ENCODE data around the gene CACNA1S. TPM values are rescaled to one million over a fixed set of nuclear protein-coding genes. Genes with fewer than 3 reads are reported as not detected.

CACNA1S gene
- total RNA-seq, 2 experiments from 2014 or later: not detected

DNA sequence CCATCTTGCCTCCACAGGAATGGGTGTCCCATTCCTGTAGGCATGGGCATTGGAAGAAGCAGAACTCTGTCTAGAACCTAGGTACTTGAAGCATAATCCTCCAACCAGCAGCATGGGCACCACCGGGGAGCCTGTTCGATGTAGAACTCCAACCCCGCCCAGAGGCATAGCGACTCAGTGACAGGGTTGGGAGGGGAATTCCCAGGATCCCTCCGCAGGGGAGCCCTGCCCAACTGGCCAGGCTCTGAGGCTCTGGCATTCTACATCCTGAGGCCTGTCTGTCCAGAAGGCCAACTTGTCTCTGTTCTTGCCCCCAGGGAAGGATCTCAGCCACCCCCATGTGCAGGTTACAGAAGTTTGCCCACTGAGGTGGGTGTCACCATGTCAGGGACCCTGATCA, 38.2 kb downstream of the CACNA1S start:
- no peaks in the 10 kb centered on the region for H3K4me1 Mint-ChIP-seq
- no peak overlapping the region for H3K27ac Mint-ChIP-seq
- ATAC-seq (no peak), DNase-seq (no peak)
- no peaks in the 10 kb centered on the region for H3K9me3 Mint-ChIP-seq (ENCODE audit: low read depth)
- intact Hi-C loops (cut with DNase I, micrococcal nuclease): no loop called here
- H3K27me3 Mint-ChIP-seq: no peaks in the 10 kb centered on the region
- no peak overlapping the region for H3K4me3 Mint-ChIP-seq
- ChIA-PET POLR2A (no interaction called here), CTCF (interaction anchor here (0.6 kb wide), 1 partner anchor 30 kb away, joined by 3 read pairs; no protein-coding TSS in a partner anchor)
- H3K36me3 Mint-ChIP-seq (ENCODE audit: low read depth): no peaks in the 10 kb centered on the region

- DNase-seq (no peak), ATAC-seq (no peak)
- Mint-ChIP-seq H3K9me3 (ENCODE audit: low read depth) (no peaks in the 10 kb centered on the region), H3K27me3 (no peaks in the 10 kb centered on the region), H3K4me3 (no peak overlapping the region), H3K27ac (no peak overlapping the region), H3K36me3 (ENCODE audit: low read depth) (no peaks in the 10 kb centered on the region), H3K4me1 (no peaks in the 10 kb centered on the region)
- ChIA-PET CTCF (interaction anchor here (0.8 kb wide), 1 partner anchor 927 kb away, joined by 3 read pairs; no protein-coding TSS in a partner anchor), POLR2A (no interaction called here)
- intact Hi-C loops (cut with DNase I, micrococcal nuclease): no loop called here
These were observed 39.3 kb downstream of the CACNA1S start for GRCh38 chr1:201072922-201073321.

- no peak for ATAC-seq
- Mint-ChIP-seq H3K4me3 (no peak overlapping the region), H3K27ac (no peak overlapping the region), H3K36me3 (ENCODE audit: low read depth) (no peaks in the 10 kb centered on the region), H3K9me3 (ENCODE audit: low read depth) (no peaks in the 10 kb centered on the region), H3K4me1 (no peaks in the 10 kb centered on the region), H3K27me3 (no peaks in the 10 kb centered on the region)
- intact Hi-C loops (cut with DNase I, micrococcal nuclease): no loop called here
- no peak for DNase-seq
- POLR2A ChIA-PET: no interaction called here
- CTCF ChIA-PET: interaction anchor here (0.8 to 1.1 kb wide), 2 partner anchors 42 to 100 kb away, joined by 4 read pairs; no protein-coding TSS in a partner anchor
These were observed 40.1 kb downstream of the CACNA1S start for GRCh38 chr1:201072149-201072548.

DNA sequence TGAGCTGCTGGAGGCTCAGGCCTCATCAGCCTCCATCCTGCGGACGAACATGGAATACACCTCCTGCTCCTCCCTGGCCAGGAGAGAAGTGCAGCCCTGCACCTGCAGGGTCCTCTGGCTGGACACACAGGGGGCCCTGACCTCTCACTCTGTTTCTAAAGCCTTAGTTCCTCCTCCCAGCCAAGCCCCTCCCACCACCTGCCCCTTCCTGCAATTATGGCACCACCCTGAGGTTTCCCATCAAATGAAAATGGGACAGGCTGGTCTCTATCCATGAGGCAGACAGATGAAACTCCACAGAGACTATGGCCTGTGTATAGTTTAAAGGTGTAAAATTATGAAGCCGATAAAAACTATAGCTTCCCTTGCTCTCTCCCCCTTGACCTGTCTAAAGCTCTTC, 42.6 kb downstream of the CACNA1S start:
- H3K4me3 Mint-ChIP-seq: no peak overlapping the region
- CTCF ChIA-PET: no interaction called here

GRCh38 chr1:201068976-201069375, 43.2 kb downstream of the CACNA1S start:
- H3K36me3 Mint-ChIP-seq (ENCODE audit: low read depth): no peaks in the 10 kb centered on the region
- POLR2A ChIA-PET: no interaction called here
- no peaks in the 10 kb centered on the region for H3K9me3 Mint-ChIP-seq (ENCODE audit: low read depth)
- ATAC-seq (no peak), DNase-seq (no peak)
- CTCF ChIA-PET: interaction anchor here (1.5 kb wide), 1 partner anchor 97 kb away, joined by 4 read pairs; no protein-coding TSS in a partner anchor
- H3K27me3 Mint-ChIP-seq: no peaks in the 10 kb centered on the region
- H3K4me1 Mint-ChIP-seq: no peaks in the 10 kb centered on the region
- no peak overlapping the region for H3K4me3 Mint-ChIP-seq
- intact Hi-C loops (cut with DNase I, micrococcal nuclease): no loop called here
- H3K27ac Mint-ChIP-seq: no peak overlapping the region

More for the DNA sequence above, 42.6 kb downstream of the CACNA1S start:
- H3K27ac Mint-ChIP-seq: no peak overlapping the region
- intact Hi-C loops (cut with DNase I, micrococcal nuclease): no loop called here
- ATAC-seq (no peak), DNase-seq (no peak)
- H3K9me3 Mint-ChIP-seq (ENCODE audit: low read depth): no peaks in the 10 kb centered on the region
- no peaks in the 10 kb centered on the region for H3K36me3 Mint-ChIP-seq (ENCODE audit: low read depth)
- POLR2A ChIA-PET: no interaction called here
- H3K27me3 Mint-ChIP-seq: no peaks in the 10 kb centered on the region
- H3K4me1 Mint-ChIP-seq: no peaks in the 10 kb centered on the region

DNA sequence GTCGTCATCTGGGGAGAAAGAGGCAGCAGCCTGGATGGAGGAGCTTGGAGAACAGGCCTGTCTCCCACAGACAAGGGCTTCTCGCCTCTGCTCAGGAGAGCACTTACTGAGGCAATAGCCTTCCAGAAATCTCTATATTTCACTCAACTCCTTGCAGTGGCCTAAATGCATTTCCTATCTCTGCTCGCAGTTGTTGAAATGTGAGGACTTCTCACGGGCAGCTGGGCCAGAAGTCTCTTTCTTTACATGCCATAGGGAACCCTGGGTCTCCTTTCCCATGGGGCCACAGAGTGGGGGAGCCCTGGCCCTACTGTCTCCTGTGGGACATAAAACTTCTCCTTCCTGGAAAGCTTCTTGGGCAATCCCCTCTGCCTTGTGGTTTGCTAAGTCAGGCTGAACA, 45.2 kb downstream of the CACNA1S start:
- ATAC-seq: no peak
- no peaks in the 10 kb centered on the region for H3K36me3 Mint-ChIP-seq (ENCODE audit: low read depth)
- intact Hi-C loops (cut with DNase I, micrococcal nuclease): no loop called here
- ChIA-PET CTCF (no interaction called here), POLR2A (no interaction called here)
- DNase-seq: no peak
- H3K27ac Mint-ChIP-seq: no peak overlapping the region
- H3K27me3 Mint-ChIP-seq: no peaks in the 10 kb centered on the region
- no peaks in the 10 kb centered on the region for H3K9me3 Mint-ChIP-seq (ENCODE audit: low read depth)
- H3K4me1 Mint-ChIP-seq: no peaks in the 10 kb centered on the region
- no peak overlapping the region for H3K4me3 Mint-ChIP-seq

GRCh38 chr1:201065686-201066085, 46.5 kb downstream of the CACNA1S start:
- intact Hi-C loops (cut with DNase I, micrococcal nuclease): no loop called here
- POLR2A ChIA-PET: no interaction called here
- Mint-ChIP-seq H3K27me3 (no peaks in the 10 kb centered on the region), H3K36me3 (ENCODE audit: low read depth) (no peaks in the 10 kb centered on the region), H3K27ac (no peak overlapping the region), H3K4me1 (no peaks in the 10 kb centered on the region), H3K9me3 (ENCODE audit: low read depth) (no peaks in the 10 kb centered on the region), H3K4me3 (no peak overlapping the region)
- CTCF ChIA-PET: interaction anchor here (0.9 to 1.0 kb wide), 2 partner anchors 13 to 53 kb away, joined by 3 read pairs; no protein-coding TSS in a partner anchor
- ATAC-seq (no peak), DNase-seq (no peak)

DNA sequence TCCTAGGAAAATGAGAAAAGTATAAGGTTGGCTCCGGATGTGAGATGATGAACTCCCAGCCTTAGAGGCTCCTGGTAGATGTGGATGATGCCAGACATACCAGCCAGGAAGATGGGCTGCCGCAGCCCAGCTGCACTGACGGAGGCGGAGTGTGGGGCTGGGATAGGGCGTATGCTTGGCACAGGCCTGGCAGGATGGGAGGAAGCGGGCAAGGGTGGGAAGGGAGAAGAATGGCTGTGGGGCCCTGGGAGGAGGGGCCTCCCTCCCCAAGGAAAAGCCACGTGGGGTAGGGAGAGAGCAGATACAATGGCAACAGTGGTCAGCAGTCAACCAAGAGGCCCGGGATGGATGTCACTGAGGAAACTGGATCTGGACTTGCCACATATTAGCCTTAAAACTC, 47.4 kb downstream of the CACNA1S start:
- DNase-seq: no peak
- ChIA-PET CTCF (interaction anchor here (0.9 to 1.0 kb wide), 2 partner anchors 13 to 54 kb away, joined by 3 read pairs; no protein-coding TSS in a partner anchor), POLR2A (no interaction called here)
- H3K27me3 Mint-ChIP-seq: no peaks in the 10 kb centered on the region
- no peaks in the 10 kb centered on the region for H3K36me3 Mint-ChIP-seq (ENCODE audit: low read depth)
- intact Hi-C loops (cut with DNase I, micrococcal nuclease): no loop called here
- H3K4me1 Mint-ChIP-seq: no peaks in the 10 kb centered on the region
- no peak overlapping the region for H3K27ac Mint-ChIP-seq
- no peak overlapping the region for H3K4me3 Mint-ChIP-seq
- ATAC-seq: no peak
- no peaks in the 10 kb centered on the region for H3K9me3 Mint-ChIP-seq (ENCODE audit: low read depth)

DNA sequence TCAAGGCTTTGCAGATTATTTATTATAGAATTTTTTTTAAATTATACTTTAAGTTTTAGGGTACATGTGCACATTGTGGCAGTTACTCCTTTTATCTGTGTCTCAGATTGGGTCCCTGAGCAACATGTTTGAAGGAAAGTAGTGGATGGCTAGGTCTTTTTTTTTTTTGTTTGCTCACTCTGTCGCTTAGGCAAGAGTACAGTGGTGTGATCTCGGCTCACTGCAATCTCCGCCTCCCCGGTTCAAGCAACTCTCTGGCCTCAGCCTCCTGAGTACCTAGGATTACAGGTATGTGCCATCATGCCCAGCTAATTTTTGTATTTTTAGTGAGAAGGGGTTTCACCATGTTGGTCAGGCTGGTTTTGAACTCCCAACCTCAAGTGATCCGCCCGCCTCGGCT, 49.1 kb downstream of the CACNA1S start:
- CTCF ChIA-PET: interaction anchor here (1.4 kb wide), 1 partner anchor 83 kb away, joined by 4 read pairs; no protein-coding TSS in a partner anchor
- Mint-ChIP-seq H3K9me3 (ENCODE audit: low read depth) (no peaks in the 10 kb centered on the region), H3K27ac (no peak overlapping the region), H3K27me3 (no peaks in the 10 kb centered on the region), H3K36me3 (ENCODE audit: low read depth) (no peaks in the 10 kb centered on the region), H3K4me3 (no peak overlapping the region), H3K4me1 (no peaks in the 10 kb centered on the region)
- ATAC-seq: no peak
- no peak for DNase-seq
- POLR2A ChIA-PET: no interaction called here
- intact Hi-C loops (cut with DNase I, micrococcal nuclease): no loop called here

GRCh38 chr1:201062511-201063091, 49.6 kb downstream of the CACNA1S start:
- ATAC-seq: no peak
- peaks cover 5% of the 10 kb centered on the region for H3K4me1 Mint-ChIP-seq
- CTCF ChIA-PET: interaction anchor here (1.4 kb wide), 1 partner anchor 83 kb away, joined by 4 read pairs; no protein-coding TSS in a partner anchor
- H3K27me3 Mint-ChIP-seq: no peaks in the 10 kb centered on the region
- POLR2A ChIA-PET: no interaction called here
- H3K27ac Mint-ChIP-seq: no peak overlapping the region
- DNase-seq: no peak
- no peaks in the 10 kb centered on the region for H3K36me3 Mint-ChIP-seq (ENCODE audit: low read depth)
- H3K4me3 Mint-ChIP-seq: no peak overlapping the region
- intact Hi-C loops (cut with DNase I, micrococcal nuclease): no loop called here
- H3K9me3 Mint-ChIP-seq (ENCODE audit: low read depth): no peaks in the 10 kb centered on the region

DNA sequence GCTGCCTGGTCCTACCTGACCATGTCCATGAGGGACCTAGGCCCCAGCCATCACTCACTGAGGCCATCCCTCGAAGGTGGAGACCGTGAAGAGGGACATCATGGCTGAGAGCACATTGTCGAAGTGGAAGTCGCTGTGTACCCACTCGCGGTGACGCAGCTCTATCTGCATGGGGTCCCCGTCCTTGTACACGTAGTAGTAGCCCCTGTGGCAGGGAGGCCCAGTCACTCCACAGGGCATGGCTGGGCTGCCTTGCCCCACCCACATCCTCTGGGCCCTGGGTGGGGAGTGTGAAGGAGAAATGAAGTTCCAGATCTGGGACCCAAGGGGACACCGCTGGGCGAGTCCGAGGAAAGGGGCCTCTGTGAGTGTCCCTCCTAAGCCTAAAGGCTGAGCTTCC, 50.3 kb downstream of the CACNA1S start:
- no peak for ATAC-seq
- Mint-ChIP-seq H3K9me3 (ENCODE audit: low read depth) (no peaks in the 10 kb centered on the region), H3K27ac (no peak overlapping the region), H3K4me1 (peaks cover 12% of the 10 kb centered on the region), H3K4me3 (no peak overlapping the region), H3K36me3 (ENCODE audit: low read depth) (no peaks in the 10 kb centered on the region), H3K27me3 (no peaks in the 10 kb centered on the region)
- CTCF ChIA-PET: interaction anchor here (1.4 kb wide), 1 partner anchor 82 kb away, joined by 4 read pairs; no protein-coding TSS in a partner anchor
- DNase-seq: no peak
- intact Hi-C loops (cut with DNase I, micrococcal nuclease): no loop called here
- POLR2A ChIA-PET: no interaction called here

DNA sequence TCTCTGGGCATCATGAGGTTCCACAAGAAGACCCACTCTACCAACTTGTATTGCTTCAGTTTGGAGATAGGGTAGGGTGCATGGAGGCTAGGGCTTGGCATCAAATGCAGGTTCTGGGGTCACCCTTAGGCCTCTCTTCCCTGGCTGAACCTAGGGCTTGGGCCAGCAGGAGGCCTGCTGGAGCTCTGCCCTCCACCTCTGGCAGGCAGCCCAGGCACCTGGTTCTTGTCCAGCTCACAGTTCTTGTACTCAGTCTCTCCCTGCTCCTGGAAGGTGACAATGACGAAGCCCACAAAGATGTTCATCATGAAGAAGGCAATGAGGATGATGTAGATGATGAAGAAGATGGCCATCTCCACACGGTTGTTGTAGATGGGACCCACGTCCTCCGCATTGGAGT, 51.2 kb downstream of the CACNA1S start:
- Mint-ChIP-seq H3K4me1 (peaks cover 17% of the 10 kb centered on the region), H3K36me3 (ENCODE audit: low read depth) (no peaks in the 10 kb centered on the region), H3K27ac (no peak overlapping the region), H3K9me3 (ENCODE audit: low read depth) (no peaks in the 10 kb centered on the region), H3K4me3 (no peak overlapping the region), H3K27me3 (no peaks in the 10 kb centered on the region)
- ChIA-PET POLR2A (no interaction called here), CTCF (no interaction called here)
- intact Hi-C loops (cut with DNase I, micrococcal nuclease): no loop called here
- ATAC-seq (no peak), DNase-seq (no peak)

All from activated CD4-positive, alpha-beta T cell treated with anti-CD3 and anti-CD28 coated beads for 36 hours (primary cell).